ENCODE measurements around the gene BBS9. TPM values are rescaled to one million over a fixed set of nuclear protein-coding genes. Genes with fewer than 3 reads are reported as not detected.

BBS9 gene
- total RNA-seq, 1 experiment from 2014 or later = 5.1 TPM

GRCh38 chr7:33273356-33273755 is 144.0 kb downstream of the BBS9 start:
- ChIA-PET CTCF (no interaction called here), POLR2A (no interaction called here)
- DNase-seq (ENCODE audit: unreplicated experiment) = no peak
- no peak for TF ChIP-seq CTCF (IDR thresholded peaks at IDR 0.05; ENCODE audit: unreplicated experiment)
- Mint-ChIP-seq H3K4me3 (ENCODE audit: unreplicated experiment) (no peak overlapping the region), H3K9me3 (ENCODE audit: unreplicated experiment) (peaks cover 9% of the 10 kb centered on the region), H3K27me3 (ENCODE audit: insufficient read depth, unreplicated experiment) (no peaks in the 10 kb centered on the region), H3K4me1 (ENCODE audit: insufficient read depth, unreplicated experiment) (no peaks in the 10 kb centered on the region), H3K27ac (ENCODE audit: low read depth, unreplicated experiment) (no peak overlapping the region), H3K36me3 (ENCODE audit: insufficient read depth, unreplicated experiment) (no peaks in the 10 kb centered on the region)
- BruUV-seq (replicated peaks) = no TSS peak
- intact Hi-C loops (cut with micrococcal nuclease) = no loop called here

- H3K4me3 Mint-ChIP-seq (ENCODE audit: unreplicated experiment) = no peak overlapping the region
- CTCF ChIA-PET = interaction anchor here (0.6 to 0.7 kb wide), 2 partner anchors 15 to 764 kb away, joined by 3 read pairs; no protein-coding TSS in a partner anchor
- no peaks in the 10 kb centered on the region for H3K36me3 Mint-ChIP-seq (ENCODE audit: insufficient read depth, unreplicated experiment)
- intact Hi-C loops (cut with micrococcal nuclease) = no loop called here
- BruUV-seq (replicated peaks) = no TSS peak
- no peak for DNase-seq (ENCODE audit: unreplicated experiment)
- H3K27me3 Mint-ChIP-seq (ENCODE audit: insufficient read depth, unreplicated experiment) = no peaks in the 10 kb centered on the region
- H3K9me3 Mint-ChIP-seq (ENCODE audit: unreplicated experiment) = peaks cover 7% of the 10 kb centered on the region
- POLR2A ChIA-PET = no interaction called here
- H3K27ac Mint-ChIP-seq (ENCODE audit: low read depth, unreplicated experiment) = no peak overlapping the region
- H3K4me1 Mint-ChIP-seq (ENCODE audit: insufficient read depth, unreplicated experiment) = no peaks in the 10 kb centered on the region
- TF ChIP-seq CTCF (IDR thresholded peaks at IDR 0.05; ENCODE audit: unreplicated experiment) = no peak
Measured at GRCh38 chr7:33276325-33276724, 147.0 kb downstream of the BBS9 start.

- BruUV-seq (replicated peaks) = no TSS peak
- Mint-ChIP-seq H3K4me3 (ENCODE audit: unreplicated experiment) (no peak overlapping the region), H3K9me3 (ENCODE audit: unreplicated experiment) (peaks cover 3% of the 10 kb centered on the region), H3K27ac (ENCODE audit: low read depth, unreplicated experiment) (no peak overlapping the region), H3K27me3 (ENCODE audit: insufficient read depth, unreplicated experiment) (no peaks in the 10 kb centered on the region), H3K36me3 (ENCODE audit: insufficient read depth, unreplicated experiment) (no peaks in the 10 kb centered on the region), H3K4me1 (ENCODE audit: insufficient read depth, unreplicated experiment) (no peaks in the 10 kb centered on the region)
- no peak for DNase-seq (ENCODE audit: unreplicated experiment)
- intact Hi-C loops (cut with micrococcal nuclease) = no loop called here
- ChIA-PET CTCF (interaction anchor here (0.7 kb wide), 1 partner anchor 764 kb away, joined by 3 read pairs; no protein-coding TSS in a partner anchor), POLR2A (no interaction called here)
- TF ChIP-seq CTCF (IDR thresholded peaks at IDR 0.05; ENCODE audit: unreplicated experiment) = no peak
Measured at GRCh38 chr7:33276729-33277128, 147.4 kb downstream of the BBS9 start.

- POLR2A ChIA-PET = interaction anchor here (0.8 kb wide), 1 partner anchor 36 kb away, joined by 3 read pairs; no protein-coding TSS in a partner anchor
- Mint-ChIP-seq H3K4me1 (ENCODE audit: insufficient read depth, unreplicated experiment) (no peaks in the 10 kb centered on the region), H3K36me3 (ENCODE audit: insufficient read depth, unreplicated experiment) (no peaks in the 10 kb centered on the region), H3K4me3 (ENCODE audit: unreplicated experiment) (no peak overlapping the region), H3K9me3 (ENCODE audit: unreplicated experiment) (no peaks in the 10 kb centered on the region), H3K27ac (ENCODE audit: low read depth, unreplicated experiment) (no peak overlapping the region), H3K27me3 (ENCODE audit: insufficient read depth, unreplicated experiment) (no peaks in the 10 kb centered on the region)
- BruUV-seq (replicated peaks) = no TSS peak
- TF ChIP-seq CTCF (IDR thresholded peaks at IDR 0.05; ENCODE audit: unreplicated experiment) = no peak
- intact Hi-C loops (cut with micrococcal nuclease) = no loop called here
- peak; percentile 1 for DNase-seq (ENCODE audit: unreplicated experiment)
- CTCF ChIA-PET = interaction anchor here (1.4 kb wide), 1 partner anchor 30 kb away, joined by 4 read pairs; no protein-coding TSS in a partner anchor
Measured at GRCh38 chr7:33278095-33278494, 148.7 kb downstream of the BBS9 start.

Measured in MCF 10A (cell line).